GM21528 (cell line): ENCODE data around the gene LY6G5B.

Experiments
- ATAC-seq: cut with Tn5 transposase; IDR thresholded peaks from one replicate; pipeline ENCODE4 v1.9.1; 2021; ENCODE audit warnings: mild to moderate bottlenecking, moderate library complexity; ENCODE audit not compliant: unreplicated experiment, low FRiP score

LY6G5B gene

DNA sequence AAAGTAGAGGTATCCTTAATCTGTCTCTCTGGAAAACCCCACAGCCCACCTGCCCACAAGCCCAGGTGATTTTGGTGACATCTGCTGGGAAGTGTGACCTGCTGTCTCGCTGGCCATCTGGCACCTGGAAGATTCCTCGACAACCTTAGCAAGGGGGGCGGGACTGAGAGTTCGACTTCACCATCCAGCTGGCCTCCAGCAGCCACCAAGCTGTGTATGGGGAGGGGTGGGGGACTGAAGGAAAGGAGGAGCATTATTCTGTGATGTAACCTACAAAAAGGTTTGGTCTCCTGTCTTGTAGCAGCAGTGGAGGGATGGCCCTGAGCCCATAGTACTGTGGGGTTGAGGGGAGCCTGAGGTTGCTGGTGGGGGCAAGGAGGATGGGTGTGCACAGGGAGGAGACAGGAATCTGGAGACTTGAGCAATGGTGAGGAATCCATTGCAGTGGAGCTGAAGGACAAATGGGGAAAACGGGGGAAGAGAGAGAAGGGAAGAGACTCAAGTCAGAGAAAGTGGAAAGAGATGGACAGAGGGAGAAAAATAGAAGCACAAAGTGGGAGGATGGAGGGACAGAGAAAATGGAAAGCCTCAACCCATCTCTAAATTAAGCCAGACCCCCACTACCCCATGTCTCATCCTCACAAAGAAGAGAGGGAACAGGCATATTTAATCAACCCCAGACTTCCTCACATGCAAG is 40.9 kb downstream of the LY6G5B start:
- no peak for ATAC-seq

DNA sequence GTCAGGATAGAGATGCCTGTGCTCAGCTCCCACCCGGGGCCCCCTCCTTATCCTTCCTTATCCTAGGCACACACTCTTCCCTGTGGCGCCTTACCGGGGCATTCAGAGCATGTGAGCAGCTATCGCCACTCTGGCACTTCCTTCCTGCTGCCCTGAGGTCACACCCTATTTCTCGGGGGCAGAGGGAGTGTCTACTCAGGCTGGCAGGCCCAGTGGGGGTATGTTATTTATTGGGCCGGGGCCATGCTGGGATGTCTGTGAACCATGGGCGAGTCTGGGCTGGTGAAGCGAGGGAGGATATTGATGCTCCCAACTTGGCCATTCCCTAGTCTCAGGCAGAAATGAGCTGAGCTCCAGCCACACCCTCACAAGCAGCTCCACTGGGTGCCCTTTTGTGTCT is 41.5 kb downstream of the LY6G5B start:
- ATAC-seq, result no peak

DNA sequence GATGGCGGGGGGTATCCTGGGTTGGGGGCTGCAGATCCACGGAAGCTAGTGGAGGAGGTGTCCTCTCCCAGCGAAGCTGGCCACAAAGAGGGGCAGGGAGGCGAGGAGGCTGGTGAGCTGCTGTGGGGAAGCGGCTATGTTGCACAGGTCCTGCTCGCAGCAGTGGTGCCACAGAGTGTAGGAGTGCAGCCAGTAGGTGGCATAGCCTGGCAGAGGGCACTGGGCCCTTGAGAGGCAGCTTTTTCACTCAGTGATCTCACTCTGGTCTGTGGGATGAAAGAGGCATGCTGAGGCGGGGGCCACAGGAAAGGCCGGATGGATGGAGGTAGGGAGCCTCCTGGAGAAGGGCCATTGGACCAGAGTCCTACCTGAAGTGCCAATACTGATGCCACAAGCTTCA is 42.5 kb downstream of the LY6G5B start:
- ATAC-seq, result no peak

DNA sequence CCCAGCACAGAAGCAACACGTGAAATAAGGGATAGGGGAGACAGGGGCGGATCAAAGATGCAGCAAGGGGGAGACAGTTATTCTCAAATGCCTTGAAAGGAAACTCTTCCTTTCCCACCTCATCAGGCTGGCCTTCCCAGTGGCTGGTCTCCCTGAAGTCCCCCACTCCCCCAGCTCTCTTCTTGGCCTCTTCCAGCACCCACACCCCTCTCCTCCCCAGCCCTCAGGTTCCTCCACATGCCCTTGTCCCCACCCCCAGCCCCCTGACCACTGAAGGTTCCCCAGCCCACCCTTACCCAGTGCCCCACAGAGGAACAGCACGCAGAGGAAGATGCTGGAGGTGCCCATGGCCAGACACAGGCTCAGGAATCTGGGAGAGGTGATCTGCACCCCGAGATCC is 43.7 kb downstream of the LY6G5B start:
- ATAC-seq, result no peak

DNA sequence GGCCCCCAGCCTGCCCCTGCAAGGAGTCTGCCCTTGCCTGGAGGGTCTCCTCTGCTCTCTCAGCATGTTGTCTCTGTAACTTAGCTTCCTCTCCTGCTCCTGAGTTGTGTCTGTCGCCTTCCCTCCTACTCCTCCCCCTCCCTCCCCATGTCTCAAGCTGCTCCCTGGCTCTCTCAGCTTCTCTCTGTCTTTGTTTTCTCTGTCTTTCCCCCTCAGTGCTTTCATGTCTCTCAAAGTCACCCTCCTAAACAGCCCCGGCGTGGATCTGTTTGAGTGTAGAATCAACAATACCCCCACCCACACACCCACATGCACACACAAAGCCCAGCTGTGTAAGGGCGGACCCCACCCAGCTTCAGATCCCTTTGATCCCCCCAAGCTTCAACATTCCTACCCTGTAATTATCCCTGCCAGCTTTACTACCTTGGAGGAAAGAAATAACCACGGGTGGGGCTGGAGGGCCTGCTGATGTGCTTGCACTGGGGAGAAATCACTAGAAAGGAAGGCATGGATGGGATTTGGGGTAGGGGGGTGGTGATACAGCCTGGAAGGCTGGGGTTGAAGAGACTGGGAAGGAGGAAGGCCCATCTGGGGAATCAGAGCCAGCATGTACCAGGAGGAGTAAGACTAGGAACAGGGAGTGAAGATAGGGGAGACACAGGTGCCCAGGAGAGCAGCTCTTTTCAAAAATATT is 44.4 kb downstream of the LY6G5B start:
- ATAC-seq, result no peak

DNA sequence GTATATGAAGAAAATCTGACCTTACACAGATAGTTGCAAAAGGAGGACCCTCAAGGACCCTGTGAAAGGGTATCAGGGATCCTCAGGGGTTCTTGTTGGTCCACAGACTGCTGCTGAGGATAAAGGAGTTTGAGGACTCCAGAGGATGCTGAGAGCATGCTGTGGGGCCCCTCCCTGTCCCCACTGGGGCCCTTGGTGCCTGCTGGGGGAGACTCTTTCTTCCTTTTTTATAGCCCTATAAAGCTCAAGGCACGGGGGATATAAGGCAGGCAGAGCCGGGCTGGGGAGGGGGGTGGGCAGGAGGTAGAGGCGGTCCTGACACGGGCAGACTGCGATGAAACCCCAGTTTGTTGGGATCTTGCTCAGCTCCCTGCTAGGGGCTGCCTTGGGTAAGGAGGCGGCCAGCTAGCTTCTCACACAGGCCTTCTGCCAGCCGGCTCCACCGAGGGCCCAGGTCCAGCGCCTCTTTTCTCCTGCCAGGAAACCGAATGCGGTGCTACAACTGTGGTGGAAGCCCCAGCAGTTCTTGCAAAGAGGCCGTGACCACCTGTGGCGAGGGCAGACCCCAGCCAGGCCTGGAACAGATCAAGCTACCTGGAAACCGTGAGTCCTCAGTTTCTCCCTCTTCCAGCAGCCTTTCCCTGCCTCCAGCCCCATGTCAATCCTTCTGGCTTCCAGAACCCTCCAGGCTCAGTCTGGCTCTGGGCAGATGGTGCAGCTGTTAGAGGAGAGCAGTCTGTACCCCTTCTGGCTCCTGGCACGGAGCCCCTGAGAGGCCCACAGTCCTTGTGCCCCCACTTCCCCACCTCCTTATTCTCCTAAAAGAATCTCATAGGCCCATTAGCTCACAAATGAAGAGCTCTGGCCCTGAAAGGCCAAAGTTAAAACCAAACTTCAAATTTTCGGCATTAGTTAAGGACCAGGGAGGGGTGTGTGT is 45.5 kb downstream of the LY6G5B start, which contains the start of gene LY6G6D:
Gene LY6G6D (plus strand): TSS at position 327 of the 937 bp plus-strand sequence. CDS start 8 bp downstream, at position 335.
- no peak for ATAC-seq

DNA sequence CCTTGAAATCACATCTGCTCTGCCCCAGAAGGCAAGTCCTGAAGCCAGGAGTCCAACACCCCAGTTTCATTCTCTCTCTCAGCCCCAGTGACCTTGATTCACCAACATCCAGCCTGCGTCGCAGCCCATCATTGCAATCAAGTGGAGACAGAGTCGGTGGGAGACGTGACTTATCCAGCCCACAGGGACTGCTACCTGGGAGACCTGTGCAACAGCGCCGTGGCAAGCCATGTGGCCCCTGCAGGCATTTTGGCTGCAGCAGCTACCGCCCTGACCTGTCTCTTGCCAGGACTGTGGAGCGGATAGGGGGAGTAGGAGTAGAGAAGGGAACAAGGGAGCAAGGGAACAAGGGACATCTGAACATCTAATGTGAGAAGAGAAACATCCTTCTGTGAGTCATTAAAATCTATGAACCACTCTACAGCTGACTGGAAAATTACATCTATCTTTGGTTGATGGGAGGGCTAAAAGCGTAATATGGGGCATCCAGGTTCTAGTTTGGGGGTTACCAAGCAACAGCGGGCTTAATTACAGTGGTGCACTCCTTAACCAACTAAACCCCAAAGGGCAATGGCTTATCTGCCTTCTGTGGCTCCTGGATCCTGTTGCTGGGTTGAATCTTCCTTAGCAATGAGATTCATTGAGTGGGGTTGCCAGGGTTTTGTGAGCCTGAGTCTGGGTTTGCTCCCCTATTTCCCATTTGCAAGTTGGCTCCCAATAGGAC is 47.9 kb downstream of the LY6G5B start:
- no peak for ATAC-seq

DNA sequence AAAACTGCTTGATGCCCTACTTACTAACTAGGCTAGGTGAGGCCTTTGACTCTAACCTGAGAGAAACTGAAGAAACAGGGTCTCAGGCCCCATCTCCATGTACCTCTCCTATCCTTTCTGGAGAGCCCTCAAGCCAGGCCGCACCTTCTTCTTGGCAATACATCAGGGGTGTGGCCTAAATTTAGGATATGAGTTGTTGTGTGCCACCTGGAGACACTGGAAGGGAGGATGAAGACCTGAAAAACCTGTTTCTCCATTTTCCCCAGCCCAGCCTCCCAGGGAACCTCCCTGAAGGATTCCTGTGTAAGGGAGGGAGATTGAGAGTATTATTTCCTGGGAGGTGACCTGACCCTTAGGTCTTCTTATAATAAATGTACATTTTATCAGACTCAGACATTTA is 48.5 kb downstream of the LY6G5B start:
- ATAC-seq, result no peak

DNA sequence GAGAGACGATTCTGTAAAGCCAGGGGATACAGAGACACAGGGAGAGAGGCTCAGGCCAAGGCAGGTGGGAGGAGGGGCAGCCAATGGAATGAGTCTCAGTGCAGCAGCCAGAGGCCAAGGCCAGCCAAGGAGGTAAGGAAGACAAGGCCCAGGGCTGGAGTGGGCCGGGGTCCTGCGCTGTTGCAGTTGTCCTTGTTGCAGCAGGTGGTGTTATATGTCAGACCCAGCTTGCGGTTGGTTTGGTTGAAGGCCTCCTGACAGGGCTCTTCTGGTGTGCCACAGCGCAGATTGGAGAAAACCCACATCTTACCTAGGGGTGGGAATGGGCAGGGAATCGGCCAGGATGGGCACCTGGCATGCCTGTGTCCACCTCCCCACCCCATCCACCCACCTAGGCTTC is 49.2 kb downstream of the LY6G5B start:
- ATAC-seq, result no peak

DNA sequence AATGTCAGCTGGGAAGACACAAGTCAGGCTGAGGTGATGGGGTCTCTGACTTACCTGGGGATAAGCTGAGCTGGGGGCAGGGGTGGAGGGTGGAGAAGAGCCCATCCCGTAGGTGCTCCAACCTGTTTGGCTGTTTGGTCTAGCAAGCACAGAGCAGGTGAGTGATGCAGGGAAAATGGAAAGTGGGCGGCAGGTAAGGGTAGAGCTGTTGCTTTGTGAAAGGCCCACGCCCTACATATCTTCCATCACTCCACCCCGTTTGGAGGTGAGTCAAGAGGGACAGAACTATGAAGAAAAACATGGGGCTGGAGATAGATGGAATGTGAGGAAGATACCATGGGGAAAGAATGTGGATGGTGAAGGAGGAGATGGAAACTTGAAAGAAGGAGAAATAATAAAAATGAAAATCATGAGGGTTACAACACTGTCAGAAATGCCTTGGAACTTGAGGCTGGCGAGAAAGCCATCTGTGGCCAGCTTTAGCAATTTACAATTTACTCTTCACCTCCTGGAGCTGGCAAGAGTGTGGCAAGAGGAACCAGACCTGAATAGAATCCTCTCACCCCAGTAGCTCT is 50.5 kb downstream of the LY6G5B start:
- no peak for ATAC-seq

DNA sequence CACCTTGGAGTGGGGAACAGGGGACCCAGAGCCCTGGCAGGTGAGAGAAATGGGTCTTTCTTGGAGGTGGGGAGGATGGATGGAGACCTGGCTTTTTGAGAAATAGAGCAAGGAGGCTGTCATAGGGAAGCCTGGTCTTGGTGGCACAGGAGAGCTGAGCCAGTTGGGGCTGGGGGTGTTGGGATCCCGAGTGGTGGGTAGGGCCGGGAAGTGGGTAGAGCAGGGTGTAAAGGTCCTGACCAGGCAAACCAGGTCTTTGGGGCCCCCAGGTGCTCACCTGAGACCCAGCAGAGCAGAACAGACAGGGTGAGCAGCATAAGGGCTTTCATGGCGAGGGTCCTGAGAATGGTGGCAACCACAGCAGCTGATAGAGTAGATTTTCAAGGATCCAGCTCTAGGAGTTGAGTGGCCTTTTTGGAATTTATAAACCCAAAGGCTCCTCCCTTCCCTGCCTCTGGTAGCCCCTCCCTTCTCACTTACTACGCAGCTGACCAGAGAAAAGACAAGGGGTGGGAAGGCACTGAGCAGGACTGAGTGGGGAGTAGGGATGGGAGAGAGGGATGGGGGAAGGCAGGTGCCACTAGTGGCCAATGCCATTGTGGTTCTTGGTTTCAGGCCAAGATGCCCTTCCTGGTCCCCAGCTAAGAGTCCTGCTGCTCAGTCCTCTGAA is 51.7 kb downstream of the LY6G5B start, which contains the start of gene LY6G6C:
Gene LY6G6C (minus strand): TSS at position 396 of the 670 bp plus-strand sequence. CDS start 67 bp downstream, at position 329.
- no peak for ATAC-seq

DNA sequence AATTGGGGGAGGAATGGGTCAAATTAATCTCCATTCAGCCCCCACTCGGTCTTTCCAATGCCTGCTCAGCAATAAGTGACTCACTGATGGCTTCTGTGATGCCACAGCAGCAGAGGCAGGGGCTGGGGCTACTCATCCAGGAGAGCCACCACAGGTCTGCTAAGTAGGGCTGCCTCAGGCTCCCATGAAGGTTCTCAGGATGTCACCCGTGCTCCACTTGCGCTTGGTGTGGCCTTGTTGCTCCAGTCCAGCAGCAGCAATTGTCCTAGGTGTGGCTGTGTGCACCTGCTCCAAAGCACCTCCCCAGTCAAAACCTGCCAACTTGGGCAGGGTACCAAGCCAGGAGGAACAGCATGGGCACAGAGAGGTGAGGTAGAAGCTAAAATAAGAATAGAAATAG is 52.4 kb downstream of the LY6G5B start:
- no peak for ATAC-seq
